Right lobe of liver (tissue), 6 donors: ENCODE data around the gene IGFBPL1. TPM values are rescaled to one million over a fixed set of nuclear protein-coding genes. Genes with fewer than 3 reads are reported as not detected.
A peak's percentile ranks its signal among the peaks of the same experiment; 100 is the strongest.

Experiments used
- ATAC-seq, 4 donors: fragments of 200-7000 bp; cut with Tn5 transposase; one replicate each; pipeline ENCODE4 v1.9.1; 2020; ENCODE audit warnings: mild to moderate bottlenecking in 4 of 4, moderate library complexity in 4 of 4
- DNase-seq, 3 donors: peaks; one replicate each; pipeline ENCODE4 v3.0.0-alpha.2; 2020
- H3K27ac ChIP-seq, 3 donors: fragments of 200-600 bp; one replicate each; pipeline ENCODE4 v1.8.0; 2022
- H3K27me3 ChIP-seq, 2 donors: fragments of 200-600 bp; one replicate each; pipeline ENCODE4 v1.8.0; 2022
- H3K36me3 ChIP-seq, 4 donors: fragments of 200-600 bp; sonication (generic) in 1 of 4; one replicate each; pipeline versions ENCODE4 v1.5.1 to v1.8.0; 2017 to 2022; ENCODE audit warnings: control low read depth in 1 of 4
- H3K4me1 ChIP-seq, 4 donors: fragments of 200-600 bp; sonication (generic) in 1 of 4; one replicate each; pipeline versions ENCODE4 v1.5.1 to v1.8.0; 2017 to 2022; ENCODE audit warnings: control low read depth in 1 of 4
- H3K4me3 ChIP-seq, 3 donors: fragments of 200-600 bp; one replicate each; pipeline ENCODE4 v1.8.0; 2022
- H3K9me3 ChIP-seq, 4 donors: fragments of 200-600 bp; sonication (generic) in 1 of 4; one replicate each; pipeline versions ENCODE4 v1.5.1 to v1.8.0; 2017 to 2022; ENCODE audit warnings: control low read depth in 1 of 4
- POLR2A ChIP-seq: fragments of 450-650 bp; IDR thresholded peaks from one replicate; pipeline ENCODE4 v1.6.1; 2017; ENCODE audit warnings: antibody characterized with exemption, mild to moderate bottlenecking
- WGBS: methylation state at CpG from one replicate; pipeline ENCODE4 v1.1.6; 2018; ENCODE audit warnings: low coverage, low lambda C conversion rate; ENCODE audit not compliant: insufficient coverage; ENCODE audit errors: missing lambda C conversion rate; 5-methylcytosine and 5-hydroxymethylcytosine counted together
- intact Hi-C, 2 donors: fragments of 100-400 bp; cut with DNase I; formaldehyde crosslinking; loops; one replicate each; pipeline versions ENCODE4 v1.11.2 to v1.14.1; 2022
- total RNA-seq, 6 experiments: library from RNA; depleted of rRNA in 2 of 6; stranded (reverse); fragments of >200 nt in 2 of 6; fragmentation: NEBNext Ultra II Directional in 3 of 6; extraction: Animal tissue kit (Norgen Biotek cat#: 25700) in 3 of 6; gene quantifications; one replicate each; pipeline versions ENCODE4 v1.1.0 to v1.2.4, GENCODE V29; 2016 to 2023
- TF ChIP-seq, protein P1 (sequence below), 4 donors: fragments of 200-600 bp in 3 of 4; fragments of 450-650 bp in 1 of 4; IDR thresholded peaks; one replicate each; pipeline versions ENCODE4 v1.5.1 to v1.8.0; 2016 to 2022; ENCODE audit warnings: antibody characterized with exemption in 4 of 4, mild to moderate bottlenecking in 2 of 4
- donor health status: DM: no; HTN: yes; CAD: no.
- donor health status: DM: no; HTN: no; CAD: no.
- donor health status: DM: no; HTN: no; CAD: no.
- donor health status: DM: no; HTN: yes; CAD: no.
- donor health status: DM: no; HTN: yes; CAD: no.

The IGFBPL1 gene
- total RNA-seq, 6 experiments from 2014 or later: 0.20 to 2.7 (median 0.44) TPM; not detected in 1

DNA sequence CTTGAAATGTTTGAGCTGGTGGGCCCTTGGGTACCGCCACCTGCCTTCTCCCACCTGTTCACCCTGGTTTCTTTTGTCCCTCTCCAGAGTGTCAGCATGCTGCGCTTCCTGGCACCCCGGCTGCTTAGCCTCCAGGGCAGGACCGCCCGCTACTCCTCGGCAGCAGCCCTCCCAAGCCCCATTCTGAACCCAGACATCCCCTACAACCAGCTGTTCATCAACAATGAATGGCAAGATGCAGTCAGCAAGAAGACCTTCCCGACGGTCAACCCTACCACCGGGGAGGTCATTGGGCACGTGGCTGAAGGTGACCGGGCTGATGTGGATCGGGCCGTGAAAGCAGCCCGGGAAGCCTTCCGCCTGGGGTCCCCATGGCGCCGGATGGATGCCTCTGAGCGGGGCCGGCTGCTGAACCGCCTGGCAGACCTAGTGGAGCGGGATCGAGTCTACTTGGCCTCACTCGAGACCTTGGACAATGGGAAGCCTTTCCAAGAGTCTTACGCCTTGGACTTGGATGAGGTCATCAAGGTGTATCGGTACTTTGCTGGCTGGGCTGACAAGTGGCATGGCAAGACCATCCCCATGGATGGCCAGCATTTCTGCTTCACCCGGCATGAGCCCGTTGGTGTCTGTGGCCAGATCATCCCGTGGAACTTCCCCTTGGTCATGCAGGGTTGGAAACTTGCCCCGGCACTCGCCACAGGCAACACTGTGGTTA, 28.4 kb downstream of the IGFBPL1 start:
- DNase-seq (peak in 1 of 3 donors; percentile 48), ATAC-seq (no peak)
- Histone ChIP-seq H3K27ac (no peak overlapping the region), H3K27me3 (no peaks in the 10 kb centered on the region), H3K36me3 (peaks cover 0 to 15% (median 8%) of the 10 kb centered on the region in 4 donors), H3K4me3 (no peak overlapping the region), H3K4me1 (peaks cover 0 to 28% (median 12%) of the 10 kb centered on the region in 4 donors), H3K9me3 (no peaks in the 10 kb centered on the region)
- intact Hi-C loops: no loop called here
- WGBS: 97% methylated on average over 6 of the region's 30 CpGs
- no peak for TF ChIP-seq POLR2A
- TF ChIP-seq, protein P1, sequence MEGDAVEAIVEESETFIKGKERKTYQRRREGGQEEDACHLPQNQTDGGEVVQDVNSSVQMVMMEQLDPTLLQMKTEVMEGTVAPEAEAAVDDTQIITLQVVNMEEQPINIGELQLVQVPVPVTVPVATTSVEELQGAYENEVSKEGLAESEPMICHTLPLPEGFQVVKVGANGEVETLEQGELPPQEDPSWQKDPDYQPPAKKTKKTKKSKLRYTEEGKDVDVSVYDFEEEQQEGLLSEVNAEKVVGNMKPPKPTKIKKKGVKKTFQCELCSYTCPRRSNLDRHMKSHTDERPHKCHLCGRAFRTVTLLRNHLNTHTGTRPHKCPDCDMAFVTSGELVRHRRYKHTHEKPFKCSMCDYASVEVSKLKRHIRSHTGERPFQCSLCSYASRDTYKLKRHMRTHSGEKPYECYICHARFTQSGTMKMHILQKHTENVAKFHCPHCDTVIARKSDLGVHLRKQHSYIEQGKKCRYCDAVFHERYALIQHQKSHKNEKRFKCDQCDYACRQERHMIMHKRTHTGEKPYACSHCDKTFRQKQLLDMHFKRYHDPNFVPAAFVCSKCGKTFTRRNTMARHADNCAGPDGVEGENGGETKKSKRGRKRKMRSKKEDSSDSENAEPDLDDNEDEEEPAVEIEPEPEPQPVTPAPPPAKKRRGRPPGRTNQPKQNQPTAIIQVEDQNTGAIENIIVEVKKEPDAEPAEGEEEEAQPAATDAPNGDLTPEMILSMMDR (IDR thresholded peaks at IDR 0.05): no peak

DNA sequence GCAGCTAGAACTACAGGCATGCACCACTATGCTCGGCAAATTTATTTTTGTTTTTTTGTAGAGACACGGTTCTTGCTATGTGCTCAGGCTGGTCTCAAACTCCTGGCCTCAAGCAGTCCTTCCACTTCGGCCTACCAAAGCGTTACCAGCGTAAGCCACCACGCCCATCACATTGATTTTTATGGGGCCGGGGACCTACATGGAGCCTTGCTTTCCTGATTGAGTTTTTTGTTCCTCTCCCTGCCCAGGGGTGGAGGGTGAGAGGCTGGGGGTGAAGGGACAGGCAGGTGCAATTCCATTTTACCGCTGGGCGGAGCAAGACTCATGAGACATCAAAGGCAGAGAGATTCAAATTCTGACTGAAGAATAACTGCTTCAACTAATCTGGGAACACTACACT, 29.8 kb downstream of the IGFBPL1 start:
- Histone ChIP-seq H3K4me1 (peaks cover 0 to 37% (median 20%) of the 10 kb centered on the region in 4 donors), H3K4me3 (peak overlapping the region in 1 of 3 donors; percentile 9), H3K27me3 (no peaks in the 10 kb centered on the region), H3K27ac (no peak overlapping the region), H3K9me3 (no peaks in the 10 kb centered on the region), H3K36me3 (peaks cover 0 to 15% (median 8%) of the 10 kb centered on the region in 4 donors)
- intact Hi-C loops: no loop called here
- DNase-seq (peak in 1 of 3 donors; percentile 35), ATAC-seq (no peak)
- TF ChIP-seq POLR2A: no peak
- TF ChIP-seq, protein P1 (IDR thresholded peaks at IDR 0.05): no peak
- 53% methylated on average over 8 of the region's 9 CpGs for WGBS

DNA sequence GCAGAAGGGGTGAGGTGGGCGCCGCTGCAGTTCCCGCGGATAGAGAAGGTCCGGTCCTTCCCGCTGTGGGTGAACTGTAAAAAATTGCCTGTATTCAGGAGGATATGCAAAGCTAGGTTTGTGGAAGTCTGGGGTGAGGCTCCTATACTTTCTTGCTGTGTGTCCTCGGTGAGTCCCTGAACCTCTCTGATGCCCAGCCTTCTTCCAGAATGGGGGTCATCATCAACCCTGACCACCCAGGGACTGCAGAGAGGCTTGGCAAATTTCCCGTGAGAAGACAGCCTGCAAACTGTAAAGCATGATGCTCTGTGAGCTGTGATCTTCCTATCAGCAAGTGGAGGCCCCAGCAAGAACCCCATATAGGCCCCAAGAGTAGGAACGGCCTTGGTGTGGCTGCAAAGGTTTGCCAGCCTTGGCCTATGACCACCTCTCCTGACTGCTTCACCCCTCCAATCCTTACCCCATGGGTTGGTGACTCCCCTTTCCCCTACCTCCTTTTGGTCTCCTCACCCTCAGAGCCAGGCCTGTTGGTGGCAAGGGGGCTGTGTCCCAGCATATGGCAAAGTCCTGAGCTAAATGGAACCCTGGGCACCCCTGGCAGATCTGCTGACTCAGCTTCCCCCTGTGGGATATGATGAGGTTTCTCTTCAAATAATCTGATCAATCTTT, 31.0 kb downstream of the IGFBPL1 start:
- Histone ChIP-seq H3K27ac (peak overlapping the region; percentile 57 to 76 (median 57)), H3K9me3 (no peaks in the 10 kb centered on the region), H3K36me3 (peaks cover 0 to 15% (median 8%) of the 10 kb centered on the region in 4 donors), H3K4me1 (peaks cover 0 to 49% (median 29%) of the 10 kb centered on the region in 4 donors), H3K27me3 (no peaks in the 10 kb centered on the region), H3K4me3 (peak overlapping the region; percentile 76 to 93 (median 84))
- 0% methylated on average over 7 of the region's 9 CpGs for WGBS
- intact Hi-C loops: no loop called here
- DNase-seq (peak in 1 of 3 donors; percentile 37), ATAC-seq (no peak)
- TF ChIP-seq, protein P1 (IDR thresholded peaks at IDR 0.05): no peak

DNA sequence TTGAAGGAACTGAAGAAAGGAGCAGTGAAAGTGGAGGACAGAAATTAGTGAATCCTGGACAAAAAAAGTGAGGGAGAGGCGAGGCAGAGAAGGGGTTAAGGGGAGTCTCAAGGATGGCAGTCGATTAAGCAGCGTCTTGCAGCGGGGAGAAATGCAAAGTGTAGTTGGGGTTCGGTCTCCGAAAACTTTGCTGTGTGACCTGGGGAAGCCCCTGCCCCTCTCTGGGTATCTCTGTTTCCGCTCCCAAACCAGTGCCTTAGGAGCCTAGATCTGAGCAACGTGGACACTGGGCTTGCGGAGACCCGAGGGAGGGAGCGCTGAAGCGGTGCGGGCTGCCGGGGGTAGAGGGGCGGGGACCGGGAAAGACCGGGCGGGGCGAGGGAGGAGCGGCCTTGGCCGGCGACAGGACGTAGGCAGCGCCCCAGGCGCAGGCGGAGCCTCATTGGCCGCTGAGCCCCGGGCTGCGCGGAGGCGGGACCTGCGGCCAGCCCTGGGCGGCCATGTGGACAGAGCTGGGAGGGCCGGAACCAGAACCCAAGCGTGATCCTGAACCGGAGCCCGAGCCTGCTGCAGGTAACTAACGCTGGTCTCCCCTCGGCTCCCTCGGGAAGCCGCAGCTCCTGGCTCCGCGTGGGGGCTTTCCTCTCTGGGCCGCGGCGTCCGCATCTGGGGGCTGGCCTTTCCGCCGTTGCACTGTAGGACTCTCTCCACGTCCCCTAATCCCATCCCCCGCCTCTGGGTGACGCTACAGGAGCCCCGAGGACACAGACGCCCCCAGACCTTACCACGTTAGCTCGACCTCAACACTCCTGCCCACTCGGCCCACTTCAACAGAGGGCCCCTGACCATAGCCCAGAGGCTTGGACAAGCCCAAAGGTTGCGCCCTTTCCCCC, 31.8 kb downstream of the IGFBPL1 start, which contains the start of gene ALDH1B1:
ALDH1B1 (plus strand) TSS at position 468 of the 893 bp plus-strand sequence. CDS start 3,047 bp downstream, outside the sequence.
- Histone ChIP-seq H3K4me1 (peaks cover 0 to 57% (median 33%) of the 10 kb centered on the region in 4 donors), H3K4me3 (peak within 1 kb of the TSS; percentile 76 to 93 (median 84)), H3K27me3 (no peaks in the 10 kb centered on the region), H3K36me3 (peaks cover 0 to 15% (median 8%) of the 10 kb centered on the region in 4 donors), H3K27ac (peak within 1 kb of the TSS; percentile 57 to 79 (median 57)), H3K9me3 (no peaks in the 10 kb centered on the region)
- ATAC-seq (peak; percentile 90 to 97 (median 92)), DNase-seq (peak; percentile 94 to 95 (median 94))
- WGBS: 0% methylated on average over 10 of the region's 58 CpGs
- intact Hi-C loops: no loop called here
- TF ChIP-seq POLR2A: peak; percentile 80
- TF ChIP-seq, protein P1 (IDR thresholded peaks at IDR 0.05): peak in 1 of 4 donors; percentile 13
